Chondrocyte (in vitro differentiated cells): ENCODE measurements around the gene RNF157. TPM values are rescaled to one million over a fixed set of nuclear protein-coding genes. Genes with fewer than 3 reads are reported as not detected.
"Not testable (repeated sequence)": the region's sequence is repeated elsewhere in the genome, so short reads cannot be mapped to it uniquely, and the experiment has no call there.

Experiments
- DNase-seq: peaks from one replicate; pipeline ENCODE4 v3.0.0; 2021; ENCODE audit warnings: mixed read lengths, low spot score
- H3K27ac Mint-ChIP-seq: one replicate; pipeline ENCODE4 v1.8.0; 2021; ENCODE audit warnings: mild to moderate bottlenecking, moderate library complexity, mixed read lengths; ENCODE audit not compliant: unreplicated experiment
- H3K27me3 Mint-ChIP-seq: 2 replicates; pipeline ENCODE4 v1.8.0; 2021; ENCODE audit warnings: low read depth, mixed read lengths
- H3K36me3 Mint-ChIP-seq: 2 replicates; pipeline ENCODE4 v1.8.0; 2021; ENCODE audit warnings: low read depth, mixed read lengths
- H3K4me1 Mint-ChIP-seq: 2 replicates; pipeline ENCODE4 v1.8.0; 2021; ENCODE audit warnings: low read depth, mild to moderate bottlenecking, mixed read lengths
- H3K4me3 Mint-ChIP-seq: one replicate; pipeline ENCODE4 v1.8.0; 2021; ENCODE audit warnings: mild to moderate bottlenecking, moderate library complexity, mixed read lengths; ENCODE audit not compliant: unreplicated experiment
- H3K9me3 Mint-ChIP-seq: 2 replicates; pipeline ENCODE4 v1.8.0; 2021; ENCODE audit warnings: low read depth, mixed read lengths
- CTCF ChIP-seq: fragments of 200-600 bp; sonication (generic); IDR thresholded peaks from 2 replicates; pipeline ENCODE4 v1.5.0; 2021; ENCODE audit warnings: antibody characterized with exemption, mild to moderate bottlenecking, moderate library complexity
- total RNA-seq: library from RNA; stranded (reverse); gene quantifications from 3 replicates; pipeline ENCODE4 v1.2.1, GENCODE V29; 2021

The RNF157 gene
- total RNA-seq, 1 donor from 2014 or later: 1.5 TPM

DNA sequence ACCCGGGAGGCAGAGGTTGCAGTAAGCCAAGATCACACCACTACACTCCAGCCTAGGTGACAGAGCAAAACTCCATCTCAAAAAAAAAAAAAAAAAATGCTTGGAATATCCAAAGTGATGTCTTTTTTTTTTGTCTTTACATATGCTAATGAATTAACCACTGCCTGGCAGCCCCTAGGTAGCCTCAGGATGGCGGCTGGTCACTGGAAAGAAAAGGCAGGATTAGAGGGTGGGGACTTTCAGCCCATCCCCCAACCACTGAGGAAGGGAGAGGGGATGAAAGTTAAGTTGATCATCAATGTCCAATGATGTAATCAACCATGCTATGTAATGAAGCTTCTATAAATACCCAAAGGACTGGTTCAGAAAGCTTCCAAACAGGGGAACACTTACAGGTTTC lies 26.8 kb downstream of the RNF157 start:
- Mint-ChIP-seq H3K36me3 (no peaks in the 10 kb centered on the region), H3K4me3 (no peak overlapping the region), H3K27me3 (no peaks in the 10 kb centered on the region), H3K4me1 (no peaks in the 10 kb centered on the region), H3K27ac (no peak overlapping the region), H3K9me3 (no peaks in the 10 kb centered on the region)
- no peak for DNase-seq
- no peak for TF ChIP-seq CTCF

GRCh38 chr17:76208120-76208519 lies 32.2 kb downstream of the RNF157 start:
- Mint-ChIP-seq H3K27ac (no peak overlapping the region), H3K4me1 (peaks cover 6% of the 10 kb centered on the region), H3K9me3 (no peaks in the 10 kb centered on the region), H3K27me3 (no peaks in the 10 kb centered on the region), H3K36me3 (no peaks in the 10 kb centered on the region), H3K4me3 (no peak overlapping the region)
- DNase-seq: no peak
- TF ChIP-seq CTCF: no peak

- Mint-ChIP-seq H3K27me3 (no peaks in the 10 kb centered on the region), H3K9me3 (no peaks in the 10 kb centered on the region), H3K4me3 (no peak overlapping the region), H3K36me3 (no peaks in the 10 kb centered on the region), H3K4me1 (peaks cover 6% of the 10 kb centered on the region), H3K27ac (no peak overlapping the region)
- no peak for TF ChIP-seq CTCF
- DNase-seq: no peak
Measured at GRCh38 chr17:76207275-76208059, 32.8 kb downstream of the RNF157 start.

DNA sequence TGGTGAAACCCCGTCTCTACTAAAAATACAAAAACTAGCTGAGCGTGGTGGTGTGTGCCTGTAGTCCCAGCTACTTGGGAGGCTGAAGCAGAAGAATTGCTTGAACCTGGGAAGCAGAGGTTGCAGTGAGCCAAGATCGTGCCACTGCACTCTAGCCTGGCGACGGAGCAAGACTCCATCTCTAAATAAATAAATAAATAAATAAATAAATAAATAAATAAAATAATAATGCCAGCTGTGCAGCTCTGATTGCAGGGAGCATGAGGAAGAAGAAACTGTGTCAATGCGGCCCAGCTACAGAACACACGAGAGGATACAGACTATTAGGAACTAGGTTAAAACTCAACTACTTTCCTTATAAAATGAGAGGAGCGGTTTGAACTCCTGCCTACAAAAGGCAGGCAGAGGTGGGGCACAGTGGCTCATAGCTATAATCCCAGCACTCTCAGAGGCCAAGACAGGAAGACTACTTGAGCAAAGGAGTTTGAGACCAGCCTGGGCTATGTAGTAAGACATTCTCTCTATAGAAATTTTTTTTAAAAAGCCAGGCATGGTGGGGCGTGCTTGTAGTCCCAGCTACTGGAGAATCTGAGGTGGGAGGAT lies 34.6 kb downstream of the RNF157 start:
- not testable (repeated sequence) for H3K36me3 Mint-ChIP-seq, H3K9me3 Mint-ChIP-seq, H3K4me3 Mint-ChIP-seq, H3K27me3 Mint-ChIP-seq, H3K4me1 Mint-ChIP-seq, DNase-seq, H3K27ac Mint-ChIP-seq

- TF ChIP-seq CTCF: no peak
- Mint-ChIP-seq H3K27ac (no peak overlapping the region), H3K4me1 (peaks cover 6% of the 10 kb centered on the region), H3K27me3 (no peaks in the 10 kb centered on the region), H3K36me3 (no peaks in the 10 kb centered on the region), H3K4me3 (no peak overlapping the region), H3K9me3 (no peaks in the 10 kb centered on the region)
- no peak for DNase-seq
Measured at GRCh38 chr17:76204277-76204676, 36.0 kb downstream of the RNF157 start.

- no peak for TF ChIP-seq CTCF
- no peaks in the 10 kb centered on the region for H3K36me3 Mint-ChIP-seq
- peaks cover 6% of the 10 kb centered on the region for H3K4me1 Mint-ChIP-seq
- H3K4me3 Mint-ChIP-seq: no peak overlapping the region
- no peaks in the 10 kb centered on the region for H3K9me3 Mint-ChIP-seq
- no peak for DNase-seq
- H3K27ac Mint-ChIP-seq: no peak overlapping the region
- no peaks in the 10 kb centered on the region for H3K27me3 Mint-ChIP-seq
Measured at GRCh38 chr17:76200354-76200753, 39.9 kb downstream of the RNF157 start.
